HL-60 (cell line): ENCODE results near the gene SUPT3H.

Source experiments
- DNase-seq, 2 experiments: peaks; one replicate each; pipeline ENCODE4 v3.0.0-alpha.2; 2010 to 2020; ENCODE audit warnings: low read depth in 1 of 2, low spot score in 1 of 2
- H3K27ac ChIP-seq: fragments of 250-450 bp; sonication (Bioruptor Pico); replicated peaks from 2 replicates; pipeline ENCODE4 v1.5.1; 2020; ENCODE audit warnings: mild to moderate bottlenecking, moderate library complexity
- H3K27me3 ChIP-seq: fragments of 250-450 bp; sonication (Bioruptor Pico); 2 replicates; pipeline ENCODE4 v1.5.1; 2021; ENCODE audit warnings: mild to moderate bottlenecking, moderate library complexity; ENCODE audit not compliant: insufficient read depth, poor library complexity, severe bottlenecking
- H3K4me3 ChIP-seq: replicated peaks from 2 replicates; pipeline ENCODE4 v1.5.1; 2011; ENCODE audit warnings: mild to moderate bottlenecking, control low read depth, low read length; ENCODE audit not compliant: insufficient read depth
- GABPA ChIP-seq: IDR thresholded peaks from 2 replicates; pipeline ENCODE4 v1.6.1; 2012; ENCODE audit warnings: low read depth
- POLR2AphosphoS5 ChIP-seq: IDR thresholded peaks from 2 replicates; pipeline ENCODE4 v1.6.1; 2012; ENCODE audit warnings: low read depth
- REST ChIP-seq: IDR thresholded peaks from 2 replicates; pipeline ENCODE4 v1.6.1; 2012; ENCODE audit warnings: low read depth; ENCODE audit not compliant: insufficient replicate concordance
- SPI1 ChIP-seq: IDR thresholded peaks from 2 replicates; pipeline ENCODE4 v1.6.1; 2012; ENCODE audit warnings: low read depth, mild to moderate bottlenecking, borderline replicate concordance
- TF ChIP-seq, protein P1 (sequence below): IDR thresholded peaks from one replicate; pipeline ENCODE4 v1.5.1; 2011; ENCODE audit warnings: low read length, control low read depth, inconsistent platforms; ENCODE audit not compliant: insufficient read depth

SUPT3H gene

DNA sequence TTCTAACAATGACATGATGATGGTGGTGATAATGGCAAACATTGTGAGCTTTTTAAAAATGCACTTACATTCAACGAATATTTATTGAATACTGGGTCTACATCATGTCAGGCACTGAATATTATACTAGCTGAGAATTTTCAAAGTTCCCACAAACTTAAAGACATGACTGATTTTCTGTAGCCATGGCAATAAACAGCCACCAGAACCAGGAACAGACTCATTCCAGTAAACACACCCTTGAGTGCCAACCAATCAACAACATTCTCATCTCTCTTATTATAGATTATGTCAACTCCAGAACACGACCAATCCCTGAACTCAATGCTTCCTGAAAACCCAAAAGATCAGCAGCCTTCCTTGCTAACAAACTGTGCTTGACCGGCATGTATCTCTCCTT lies 262.0 kb downstream of the SUPT3H start:
- no peak for TF ChIP-seq SPI1
- Histone ChIP-seq H3K27ac (no peak overlapping the region), H3K27me3 (no peaks in the 10 kb centered on the region), H3K4me3 (no peak overlapping the region)
- no peak for DNase-seq

DNA sequence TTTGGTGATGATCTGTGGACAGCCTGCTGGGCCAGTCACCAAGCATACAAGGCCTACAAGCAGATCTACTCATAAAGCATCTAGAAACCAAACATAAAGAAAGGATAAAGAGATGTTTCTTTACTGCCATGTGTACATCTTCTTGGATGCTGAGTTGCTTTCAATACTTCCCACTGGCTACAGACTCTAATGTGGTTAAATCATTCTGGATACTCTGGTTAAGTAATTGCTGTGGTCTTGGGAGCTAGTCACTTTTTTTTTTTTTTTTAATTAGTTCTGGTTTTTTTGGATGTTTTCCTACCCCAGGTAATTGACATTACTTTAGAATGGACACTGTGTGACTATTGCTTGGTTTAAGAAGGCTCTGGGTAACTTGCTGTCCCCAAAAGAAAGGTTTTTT lies 265.0 kb downstream of the SUPT3H start:
- TF ChIP-seq SPI1 (no peak), GABPA (no peak), POLR2AphosphoS5 (no peak), REST (no peak)
- TF ChIP-seq, protein P1, sequence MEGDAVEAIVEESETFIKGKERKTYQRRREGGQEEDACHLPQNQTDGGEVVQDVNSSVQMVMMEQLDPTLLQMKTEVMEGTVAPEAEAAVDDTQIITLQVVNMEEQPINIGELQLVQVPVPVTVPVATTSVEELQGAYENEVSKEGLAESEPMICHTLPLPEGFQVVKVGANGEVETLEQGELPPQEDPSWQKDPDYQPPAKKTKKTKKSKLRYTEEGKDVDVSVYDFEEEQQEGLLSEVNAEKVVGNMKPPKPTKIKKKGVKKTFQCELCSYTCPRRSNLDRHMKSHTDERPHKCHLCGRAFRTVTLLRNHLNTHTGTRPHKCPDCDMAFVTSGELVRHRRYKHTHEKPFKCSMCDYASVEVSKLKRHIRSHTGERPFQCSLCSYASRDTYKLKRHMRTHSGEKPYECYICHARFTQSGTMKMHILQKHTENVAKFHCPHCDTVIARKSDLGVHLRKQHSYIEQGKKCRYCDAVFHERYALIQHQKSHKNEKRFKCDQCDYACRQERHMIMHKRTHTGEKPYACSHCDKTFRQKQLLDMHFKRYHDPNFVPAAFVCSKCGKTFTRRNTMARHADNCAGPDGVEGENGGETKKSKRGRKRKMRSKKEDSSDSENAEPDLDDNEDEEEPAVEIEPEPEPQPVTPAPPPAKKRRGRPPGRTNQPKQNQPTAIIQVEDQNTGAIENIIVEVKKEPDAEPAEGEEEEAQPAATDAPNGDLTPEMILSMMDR, result no peak
- H3K4me3 ChIP-seq, result no peak overlapping the region
- no peak overlapping the region for H3K27ac ChIP-seq
- no peak for DNase-seq
- no peaks in the 10 kb centered on the region for H3K27me3 ChIP-seq

DNA sequence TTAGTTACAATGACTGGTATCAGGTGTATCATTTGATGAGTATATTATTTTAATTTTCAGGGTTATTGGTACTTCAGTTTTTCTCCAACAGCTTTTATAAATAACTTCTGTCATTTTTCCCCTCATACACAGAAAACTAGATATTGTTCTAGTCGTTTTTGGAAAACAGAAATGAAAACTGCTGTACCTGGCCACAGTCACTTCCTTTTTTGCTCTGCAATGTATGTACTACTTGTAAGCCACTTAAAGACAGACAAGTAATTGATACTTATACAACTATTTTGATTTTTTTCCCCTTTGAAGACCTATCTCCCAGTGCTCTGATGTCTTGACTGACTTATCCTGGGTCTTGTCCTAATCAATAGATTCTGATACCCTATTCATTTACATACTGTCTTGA lies 268.2 kb downstream of the SUPT3H start:
- H3K4me3 ChIP-seq, result no peak overlapping the region

GRCh38 chr6:45105170-45105820 lies 272.4 kb downstream of the SUPT3H start:
- no peaks in the 10 kb centered on the region for H3K27me3 ChIP-seq
- no peak for DNase-seq
- no peak overlapping the region for H3K4me3 ChIP-seq
- TF ChIP-seq GABPA (no peak), REST (no peak), POLR2AphosphoS5 (no peak), SPI1 (no peak)
- TF ChIP-seq, protein P1, result no peak
- no peak overlapping the region for H3K27ac ChIP-seq

More for the DNA sequence above, 268.2 kb downstream of the SUPT3H start:
- H3K27ac ChIP-seq, result no peak overlapping the region
- DNase-seq, result no peak
- no peak for TF ChIP-seq REST
- TF ChIP-seq SPI1, result peak; percentile 64
- no peaks in the 10 kb centered on the region for H3K27me3 ChIP-seq
